WI38 (cell line): Measurements from ENCODE around the gene LZTS3.

Experiments used
- H3K4me3 ChIP-seq: 2 replicates; pipeline ENCODE4 v1.5.1; 2011; ENCODE audit warnings: low read depth, mild to moderate bottlenecking, control low read depth, low read length
- CTCF ChIP-seq: IDR thresholded peaks from 2 replicates; pipeline ENCODE4 v1.5.1; 2012; ENCODE audit warnings: low read depth, mild to moderate bottlenecking, control low read depth, low read length

LZTS3 gene

GRCh38 chr20:3168079-3168828 is 5.1 kb downstream of the LZTS3 start:
- no peak overlapping the region for H3K4me3 ChIP-seq
- TF ChIP-seq CTCF = no peak

GRCh38 chr20:3167738-3168078 is 5.6 kb downstream of the LZTS3 start:
- H3K4me3 ChIP-seq = no peak overlapping the region
- no peak for TF ChIP-seq CTCF

GRCh38 chr20:3166913-3167342 is 6.4 kb downstream of the LZTS3 start:
- no peak overlapping the region for H3K4me3 ChIP-seq
- TF ChIP-seq CTCF = no peak

GRCh38 chr20:3166338-3166912 is 6.9 kb downstream of the LZTS3 start:
- no peak overlapping the region for H3K4me3 ChIP-seq
- no peak for TF ChIP-seq CTCF

- no peak overlapping the region for H3K4me3 ChIP-seq
- no peak for TF ChIP-seq CTCF
These were observed 7.6 kb downstream of the LZTS3 start for GRCh38 chr20:3165473-3166337.

- no peak for TF ChIP-seq CTCF
- no peak overlapping the region for H3K4me3 ChIP-seq
These were observed 8.5 kb downstream of the LZTS3 start for GRCh38 chr20:3164763-3165410.
